K562 (cell line): ENCODE measurements around the gene SLC26A8. TPM values are rescaled to one million over a fixed set of nuclear protein-coding genes. Genes with fewer than 3 reads are reported as not detected.

Experiments
- ATAC-seq: fragments of 200-7000 bp; cut with Tn5 transposase; 3 replicates; pipeline ENCODE4 v1.9.1; 2020; ENCODE audit warnings: moderate library complexity
- BruUV-seq: library from RNA; stranded (reverse); fragments of 400-500 nt; replicated peaks from 2 replicates; lab custom pipeline; 2021; lab: Mats Ljungman, UMichigan
- CTCF ChIA-PET: fragments of 300-600 bp; formaldehyde crosslinking; extraction: SDS; loops from one replicate; lab custom pipeline; 2021; ENCODE audit warnings: low intra/inter-chr PET ratio; lab: Yijun Ruan, JAX
- POLR2A ChIA-PET: fragments of 300-600, 350-650 bp; sonication (Branson Sonifier 250); formaldehyde crosslinking; extraction: SDS; loops from one replicate; lab custom pipeline; 2021; ENCODE audit warnings: antibody characterized with exemption, inconsistent platforms; lab: Yijun Ruan, JAX
- DNase-seq, 4 experiments: peaks; one replicate each; pipeline versions ENCODE4 v3.0.0 to v3.0.0-alpha.2; 2011 to 2018; ENCODE audit warnings: low spot score in 3 of 4, mixed read lengths in 3 of 4; ENCODE audit errors: extremely low read depth in 1 of 4
- FAIRE-seq: peaks from 2 replicates; lab custom pipeline; 2011; peaks lifted over from hg19 to GRCh38; lab: Jason Lieb, UNC
- H2AFZ ChIP-seq: 2 replicates; pipeline ENCODE4 v1.6.0; 2011; ENCODE audit warnings: low read depth, low read length, control low read depth, inconsistent platforms
- H3K27ac ChIP-seq: fragments of 200-600 bp; 3 replicates; pipeline ENCODE4 v1.8.0; 2011; ENCODE audit warnings: low read depth, mild to moderate bottlenecking, control low read depth, inconsistent platforms, low read length, moderate library complexity, mixed read lengths; ENCODE audit errors: extremely low read depth
- H3K27me3 ChIP-seq, 2 experiments: fragments of 300-600 bp in 1 of 2; 2 replicates in 1 of 2; 3 replicates in 1 of 2; pipeline versions ENCODE4 v1.6.0 to v1.8.0; 2011; ENCODE audit warnings: inconsistent platforms in 2 of 2, low read length in 2 of 2, mild to moderate bottlenecking in 1 of 2, mixed read lengths in 1 of 2, moderate library complexity in 1 of 2; ENCODE audit not compliant: control insufficient read depth in 2 of 2, insufficient read depth in 2 of 2
- H3K36me3 ChIP-seq: fragments of 300-600 bp; 3 replicates; pipeline ENCODE4 v1.8.0; 2011; ENCODE audit warnings: mild to moderate bottlenecking, low read length, inconsistent platforms; ENCODE audit not compliant: control insufficient read depth, insufficient read depth
- H3K4me1 ChIP-seq, 2 experiments: fragments of 200-600 bp in 1 of 2; replicated peaks in 1 of 2; 2 replicates in 1 of 2; 3 replicates in 1 of 2; pipeline versions ENCODE4 v1.5.1 to v1.8.0; 2011; ENCODE audit warnings: inconsistent platforms in 2 of 2, low read length in 2 of 2, mild to moderate bottlenecking in 1 of 2, mixed read lengths in 1 of 2, moderate library complexity in 1 of 2; ENCODE audit not compliant: control insufficient read depth in 2 of 2, insufficient read depth in 2 of 2
- H3K4me2 ChIP-seq: 2 replicates; pipeline ENCODE4 v1.6.1; 2011; ENCODE audit warnings: low read length, control low read depth, inconsistent platforms, mixed read lengths; ENCODE audit not compliant: insufficient read depth
- H3K4me3 ChIP-seq: fragments of 200-600 bp; sonication (generic), shearing (Covaris generic); 2 replicates; pipeline ENCODE4 v1.5.1; 2016; ENCODE audit warnings: control low read depth, inconsistent platforms
- H3K79me2 ChIP-seq: fragments of 200-600 bp; 3 replicates; pipeline ENCODE4 v1.8.0; 2011; ENCODE audit warnings: low read length, inconsistent platforms; ENCODE audit not compliant: control insufficient read depth, insufficient read depth
- H3K9ac ChIP-seq, 2 experiments: 2 replicates each; pipeline versions ENCODE4 v1.6.0 to v1.6.1; 2011; ENCODE audit warnings: low read depth in 2 of 2, low read length in 2 of 2, control low read depth in 1 of 2, inconsistent platforms in 1 of 2, mild to moderate bottlenecking in 1 of 2, mixed read lengths in 1 of 2; ENCODE audit not compliant: insufficient read depth in 1 of 2
- H3K9me1 ChIP-seq: one replicate; pipeline ENCODE4 v1.6.0; 2011; ENCODE audit warnings: inconsistent platforms, mild to moderate bottlenecking, low read length, moderate library complexity; ENCODE audit not compliant: control insufficient read depth, insufficient read depth
- H3K9me3 ChIP-seq: replicated peaks from 2 replicates; pipeline ENCODE4 v1.5.1; 2011; ENCODE audit warnings: low read depth, low read length, inconsistent platforms; ENCODE audit not compliant: control insufficient read depth, insufficient read depth
- H4K20me1 ChIP-seq: replicated peaks from 2 replicates; pipeline ENCODE4 v1.6.1; 2011; ENCODE audit warnings: low read length, inconsistent platforms, mixed read lengths; ENCODE audit not compliant: control insufficient read depth, insufficient read depth
- DACH1 ChIP-seq: fragments of 450-650 bp; IDR thresholded peaks from 2 replicates; pipeline ENCODE4 v1.6.1; 2018; ENCODE audit not compliant: partially characterized antibody
- ESRRA ChIP-seq: fragments of 450-650 bp; IDR thresholded peaks from 2 replicates; pipeline ENCODE4 v1.6.1; 2014; ENCODE audit warnings: low read depth, mild to moderate bottlenecking, moderate library complexity, borderline replicate concordance
- EZH2 ChIP-seq: IDR thresholded peaks from 2 replicates; pipeline ENCODE4 v1.6.1; 2012; ENCODE audit warnings: low read depth, mild to moderate bottlenecking, inconsistent platforms, low read length, borderline replicate concordance
- MIER1 ChIP-seq: fragments of 450-650 bp; IDR thresholded peaks from 2 replicates; pipeline ENCODE4 v1.6.1; 2016; ENCODE audit warnings: antibody characterized with exemption, mild to moderate bottlenecking, low read depth
- ZNF143 ChIP-seq: sonication (generic); formaldehyde crosslinking; IDR thresholded peaks from 2 replicates; pipeline ENCODE4 v1.9.0; 2022; ENCODE audit warnings: mild to moderate bottlenecking, missing genetic modification reagents
- ZNF24 ChIP-seq: fragments of 450-650 bp; IDR thresholded peaks from 2 replicates; pipeline ENCODE4 v1.6.1; 2016
- WGBS: fragments of 100-300 bp; shearing (Covaris generic); methylation state at CpG from one replicate; pipeline ENCODE4 v1.1.6; 2016; ENCODE audit warnings: low coverage, mixed read lengths; ENCODE audit not compliant: insufficient coverage; ENCODE audit errors: missing lambda C conversion rate; 5-methylcytosine and 5-hydroxymethylcytosine counted together
- in situ Hi-C: fragments of 300-500 bp; cut with MboI; formaldehyde crosslinking; loops from 4 replicates; pipeline ENCODE4 v1.15.0; 2018; ENCODE audit warnings: inconsistent platforms, mixed read lengths
- intact Hi-C: fragments of 100-400 bp; cut with micrococcal nuclease; formaldehyde crosslinking; loops from 2 replicates; pipeline ENCODE4 v1.14.2; 2022
- polyA plus RNA-seq, 8 experiments: library from polyadenylated mRNA; depleted of rRNA in 4 of 8; stranded (reverse) in 5 of 8; unstranded in 3 of 8; fragments of >200 nt; fragmentation: Nextera tagmentation in 2 of 8; fragmentation: Illumina TruSeq in 1 of 8; extraction: Ambion mirVana in 2 of 8; extraction: Trizol in 1 of 8; gene quantifications; 2 replicates each; pipeline versions ENCODE4 v1.2.1 to v1.2.3, GENCODE V29; 2011 to 2014; ENCODE audit warnings: inconsistent platforms in 1 of 8, missing spikeins in 1 of 8
- total RNA-seq, 7 experiments: library from RNA; depleted of rRNA in 6 of 7; stranded (reverse); fragments of >200 nt in 6 of 7; fragmentation: Illumina TruSeq in 2 of 7; extraction: Trizol in 2 of 7; gene quantifications; 2 replicates each; pipeline versions ENCODE4 v1.2.1 to v1.2.3, GENCODE V29; 2011 to 2021; ENCODE audit warnings: low replicate concordance in 1 of 7
- TF ChIP-seq, protein P1 (sequence below), 2 experiments: fragments of 450-650 bp in 1 of 2; sonication (generic) in 1 of 2; formaldehyde crosslinking; conservative IDR thresholded peaks; 2 replicates each; pipeline versions ENCODE4 v1.4.0 to v1.8.1; 2020 to 2022; ENCODE audit warnings: mild to moderate bottlenecking in 1 of 2, missing genetic modification reagents in 1 of 2
- TF ChIP-seq, protein P2 (sequence below): fragments of 250-450 bp; sonication (Bioruptor Pico); IDR thresholded peaks from 2 replicates; pipeline ENCODE4 v1.5.0; 2022; ENCODE audit warnings: mild to moderate bottlenecking

SLC26A8 gene
- total and polyA plus RNA-seq, 9 of the 15 experiments (the other 6 are each of a cell fraction or from before 2014, with no cell fraction given) = not detected

DNA sequence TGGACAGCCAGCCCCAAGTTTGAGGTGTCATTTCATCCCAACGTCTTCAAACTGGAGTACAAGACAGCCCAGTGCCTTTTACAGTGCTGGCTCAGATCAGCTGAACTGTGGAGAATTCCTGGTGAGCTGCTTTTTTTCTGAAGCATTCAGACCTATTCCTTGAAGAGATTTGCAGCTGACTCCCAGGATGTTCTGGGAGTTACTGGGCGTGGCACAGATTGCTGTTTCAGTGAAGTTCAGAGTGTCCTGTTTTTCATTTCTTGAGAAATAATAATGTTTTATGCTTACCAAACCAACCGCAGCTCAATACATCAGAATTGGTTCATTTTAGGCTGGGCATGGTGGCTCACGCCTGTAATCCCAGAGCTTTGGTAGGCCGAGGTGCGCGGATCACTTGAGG, 70.1 kb downstream of the SLC26A8 start:
- Histone ChIP-seq H3K4me2 (no peak overlapping the region), H3K79me2 (no peaks in the 10 kb centered on the region), H3K9ac (no peak overlapping the region), H3K9me3 (no peaks in the 10 kb centered on the region), H3K36me3 (no peaks in the 10 kb centered on the region)
- POLR2A ChIA-PET = interaction anchor here (0.5 to 1.4 kb wide), 11 partner anchors 9 to 487 kb away, joined by 3 to 7 read pairs (median 3); partner anchors contain the start of gene RPL10A
- BruUV-seq = no TSS peak
- no peak for ATAC-seq
- WGBS = 2% methylated on average over 7 of the region's 7 CpGs
- TF ChIP-seq ZNF24 = no peak
- no peak for TF ChIP-seq ZNF143 (CRISPR knock-in tag)
- TF ChIP-seq ESRRA = no peak
- TF ChIP-seq, protein P1, sequence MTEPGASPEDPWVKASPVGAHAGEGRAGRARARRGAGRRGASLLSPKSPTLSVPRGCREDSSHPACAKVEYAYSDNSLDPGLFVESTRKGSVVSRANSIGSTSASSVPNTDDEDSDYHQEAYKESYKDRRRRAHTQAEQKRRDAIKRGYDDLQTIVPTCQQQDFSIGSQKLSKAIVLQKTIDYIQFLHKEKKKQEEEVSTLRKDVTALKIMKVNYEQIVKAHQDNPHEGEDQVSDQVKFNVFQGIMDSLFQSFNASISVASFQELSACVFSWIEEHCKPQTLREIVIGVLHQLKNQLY (CRISPR knock-in tag; conservative IDR thresholded peaks at IDR 0.05) = no peak
- TF ChIP-seq, protein P2, sequence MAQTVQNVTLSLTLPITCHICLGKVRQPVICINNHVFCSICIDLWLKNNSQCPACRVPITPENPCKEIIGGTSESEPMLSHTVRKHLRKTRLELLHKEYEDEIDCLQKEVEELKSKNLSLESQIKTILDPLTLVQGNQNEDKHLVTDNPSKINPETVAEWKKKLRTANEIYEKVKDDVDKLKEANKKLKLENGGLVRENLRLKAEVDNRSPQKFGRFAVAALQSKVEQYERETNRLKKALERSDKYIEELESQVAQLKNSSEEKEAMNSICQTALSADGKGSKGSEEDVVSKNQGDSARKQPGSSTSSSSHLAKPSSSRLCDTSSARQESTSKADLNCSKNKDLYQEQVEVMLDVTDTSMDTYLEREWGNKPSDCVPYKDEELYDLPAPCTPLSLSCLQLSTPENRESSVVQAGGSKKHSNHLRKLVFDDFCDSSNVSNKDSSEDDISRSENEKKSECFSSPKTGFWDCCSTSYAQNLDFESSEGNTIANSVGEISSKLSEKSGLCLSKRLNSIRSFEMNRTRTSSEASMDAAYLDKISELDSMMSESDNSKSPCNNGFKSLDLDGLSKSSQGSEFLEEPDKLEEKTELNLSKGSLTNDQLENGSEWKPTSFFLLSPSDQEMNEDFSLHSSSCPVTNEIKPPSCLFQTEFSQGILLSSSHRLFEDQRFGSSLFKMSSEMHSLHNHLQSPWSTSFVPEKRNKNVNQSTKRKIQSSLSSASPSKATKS = no peak
- TF ChIP-seq EZH2 = no peak
- no peak for TF ChIP-seq DACH1
- no peak for TF ChIP-seq MIER1
- TF ChIP-seq, all 486 proteins: peak for 0
- Histone ChIP-seq H4K20me1 (no peaks in the 10 kb centered on the region), H2AFZ (no peak overlapping the region), H3K4me1 (no peaks in the 10 kb centered on the region), H3K9me1 (no peaks in the 10 kb centered on the region), H3K27me3 (peaks cover 26 to 32% of the 10 kb centered on the region in 2 experiments), H3K4me3 (no peak overlapping the region), H3K27ac (no peak overlapping the region)
- in situ Hi-C loops (no loop called here), intact Hi-C loops (loop anchor here (10.0 kb wide), 2 partner anchors 370 to 660 kb away; partner anchors contain the start of gene DEF6)
- FAIRE-seq (no peak), DNase-seq (no peak)
- CTCF ChIA-PET = no interaction called here
